IMR-90 (cell line): ENCODE results near the gene PHPT1. TPM values are rescaled to one million over a fixed set of nuclear protein-coding genes. Genes with fewer than 3 reads are reported as not detected.
"Not testable (repeated sequence)": the region's sequence is repeated elsewhere in the genome, so short reads cannot be mapped to it uniquely, and the experiment has no call there.

ENCODE experiments used
- ATAC-seq: fragments of 200-7000 bp; cut with Tn5 transposase; 2 replicates; pipeline ENCODE4 v1.9.1; 2020; ENCODE audit warnings: low read depth, mild to moderate bottlenecking, moderate library complexity
- BruUV-seq: library from RNA; stranded (reverse); fragments of 400-500 nt; replicated peaks from 2 replicates; lab custom pipeline; 2021; lab: Mats Ljungman, UMichigan
- CTCF ChIA-PET: fragments of 300-600 bp; formaldehyde crosslinking; extraction: SDS; loops from one replicate; lab custom pipeline; 2021; ENCODE audit warnings: antibody characterized with exemption; lab: Yijun Ruan, JAX
- POLR2A ChIA-PET: fragments of 300-600 bp; sonication (Branson Sonifier 250); formaldehyde crosslinking; loops from one replicate; lab custom pipeline; 2022; ENCODE audit warnings: antibody characterized with exemption; ENCODE audit not compliant: unreplicated experiment; lab: Charles Lee
- DNase-seq: peaks from one replicate; pipeline ENCODE4 v3.0.0; 2013
- H2AFZ ChIP-seq: replicated peaks from 2 replicates; pipeline ENCODE3; 2013; ENCODE audit warnings: low read length, mild to moderate bottlenecking; ENCODE audit not compliant: poor library complexity
- H2AK5ac ChIP-seq: 2 replicates; pipeline ENCODE4 v1.6.1; 2013; ENCODE audit warnings: low read depth, low read length, inconsistent platforms
- H2AK9ac ChIP-seq: replicated peaks from 2 replicates; pipeline ENCODE3; 2013; ENCODE audit warnings: mild to moderate bottlenecking, low read depth, low read length, moderate library complexity; ENCODE audit not compliant: poor library complexity
- H2BK120ac ChIP-seq: 2 replicates; pipeline ENCODE4 v1.6.1; 2013; ENCODE audit warnings: low read depth, low read length, inconsistent platforms
- H2BK15ac ChIP-seq: 3 replicates; pipeline ENCODE4 v1.6.1; 2013; ENCODE audit warnings: low read depth, low read length, inconsistent platforms
- H2BK20ac ChIP-seq: 2 replicates; pipeline ENCODE4 v1.6.1; 2013; ENCODE audit warnings: low read depth, mild to moderate bottlenecking, inconsistent platforms, low read length, moderate library complexity
- H2BK5ac ChIP-seq: 2 replicates; pipeline ENCODE4 v1.6.1; 2013; ENCODE audit warnings: mild to moderate bottlenecking, low read depth, low read length, inconsistent platforms; ENCODE audit not compliant: poor library complexity, severe bottlenecking
- H3K14ac ChIP-seq: replicated peaks from 2 replicates; pipeline ENCODE4 v1.6.1; 2013; ENCODE audit warnings: low read depth, low read length, inconsistent platforms
- H3K18ac ChIP-seq: 2 replicates; pipeline ENCODE4 v1.6.1; 2013; ENCODE audit warnings: low read depth, low read length, control low read depth
- H3K23ac ChIP-seq: 2 replicates; pipeline ENCODE4 v1.6.1; 2013; ENCODE audit warnings: low read depth, low read length, inconsistent platforms
- H3K27ac ChIP-seq: 2 replicates; pipeline ENCODE4 v1.5.1; 2013; ENCODE audit warnings: mild to moderate bottlenecking, control low read depth, low read length; ENCODE audit not compliant: insufficient read depth
- H3K27me3 ChIP-seq: 2 replicates; pipeline ENCODE4 v1.6.1; 2013; ENCODE audit warnings: low read length; ENCODE audit not compliant: control insufficient read depth, insufficient read depth
- H3K36me3 ChIP-seq: 2 replicates; pipeline ENCODE4 v1.6.1; 2013; ENCODE audit warnings: low read length, mixed read lengths; ENCODE audit not compliant: control insufficient read depth, insufficient read depth
- H3K4ac ChIP-seq: 2 replicates; pipeline ENCODE4 v1.6.1; 2013; ENCODE audit warnings: low read depth, low read length, inconsistent platforms
- H3K4me1 ChIP-seq: 2 replicates; pipeline ENCODE4 v1.6.1; 2013; ENCODE audit warnings: low read length, mixed read lengths; ENCODE audit not compliant: control insufficient read depth, insufficient read depth
- H3K4me2 ChIP-seq: 2 replicates; pipeline ENCODE4 v1.6.1; 2013; ENCODE audit warnings: low read depth, mild to moderate bottlenecking, control low read depth, low read length, moderate library complexity
- H3K4me3 ChIP-seq: 2 replicates; pipeline ENCODE4 v1.5.1; 2013; ENCODE audit warnings: low read depth, mild to moderate bottlenecking, control low read depth, low read length, moderate library complexity; ENCODE audit not compliant: insufficient read depth
- H3K56ac ChIP-seq: 2 replicates; pipeline ENCODE4 v1.6.1; 2013; ENCODE audit warnings: low read length, inconsistent platforms; ENCODE audit not compliant: insufficient read depth; ENCODE audit errors: extremely low read depth
- H3K79me1 ChIP-seq, 2 experiments: 2 replicates each; pipeline ENCODE4 v1.6.1; 2013; ENCODE audit warnings: low read length in 2 of 2, inconsistent platforms in 1 of 2, low read depth in 1 of 2
- H3K9ac ChIP-seq: 2 replicates; pipeline ENCODE4 v1.6.1; 2013; ENCODE audit warnings: low read depth, low read length, control low read depth
- H3K9me1 ChIP-seq: 2 replicates; pipeline ENCODE4 v1.6.1; 2013; ENCODE audit warnings: low read length, inconsistent platforms; ENCODE audit not compliant: insufficient read depth
- H3K9me3 ChIP-seq: 2 replicates; pipeline ENCODE4 v1.6.1; 2013; ENCODE audit warnings: low read length; ENCODE audit not compliant: control insufficient read depth, insufficient read depth
- H4K20me1 ChIP-seq: 2 replicates; pipeline ENCODE4 v1.6.1; 2013; ENCODE audit warnings: low read length, inconsistent platforms; ENCODE audit not compliant: insufficient read depth
- H4K5ac ChIP-seq: 2 replicates; pipeline ENCODE4 v1.6.1; 2013; ENCODE audit warnings: mild to moderate bottlenecking, low read depth, low read length, control low read depth
- H4K8ac ChIP-seq, 2 experiments: 2 replicates each; pipeline ENCODE4 v1.6.1; 2013; ENCODE audit warnings: low read depth in 2 of 2, low read length in 2 of 2, control low read depth in 1 of 2, inconsistent platforms in 1 of 2
- H4K91ac ChIP-seq: 2 replicates; pipeline ENCODE4 v1.6.1; 2013; ENCODE audit warnings: low read depth, low read length, inconsistent platforms; ENCODE audit not compliant: insufficient read depth
- WGBS, 2 experiments: methylation state at CpG; one replicate each; pipeline versions ENCODE4 v1.1.5 to v1.1.7; 2013; ENCODE audit warnings: missing lambda C conversion rate in 2 of 2; ENCODE audit not compliant: insufficient read length in 1 of 2; ENCODE audit errors: extremely low coverage in 2 of 2; 5-methylcytosine and 5-hydroxymethylcytosine counted together
- dilution Hi-C: fragments of 300-500 bp; cut with HindIII; formaldehyde crosslinking; loops from one replicate; pipeline ENCODE4 v1.14.3; 2018; ENCODE audit warnings: low sequenced_read_pairs; ENCODE audit not compliant: unreplicated experiment
- in situ Hi-C: fragments of 300-500 bp; cut with MboI; formaldehyde crosslinking; loops from 3 replicates; pipeline ENCODE4 v1.14.3; 2019; ENCODE audit warnings: low sequenced_read_pairs, inconsistent platforms, mixed read lengths
- intact Hi-C: fragments of 100-400 bp; cut with micrococcal nuclease; formaldehyde crosslinking; loops from 2 replicates; pipeline ENCODE4 v1.10.0; 2022
- polyA plus RNA-seq, 3 experiments: library from polyadenylated mRNA; depleted of rRNA; stranded (reverse); fragments of >200 nt; gene quantifications; 2 replicates each; pipeline ENCODE4 v1.2.3, GENCODE V29; 2012; ENCODE audit warnings: low replicate concordance in 1 of 3
- total RNA-seq: library from RNA; depleted of rRNA; stranded (reverse); fragments of >200 nt; gene quantifications from 2 replicates; pipeline ENCODE4 v1.2.3, GENCODE V29; 2012

Gene PHPT1
- total and polyA plus RNA-seq, 2 of the 4 experiments (the other 2 are of a cell fraction), result 79.8 to 214 TPM

- H3K9me3 ChIP-seq, POLR2A ChIA-PET, H2AK5ac ChIP-seq, H2AFZ ChIP-seq, H3K23ac ChIP-seq, H3K14ac ChIP-seq, H2BK15ac ChIP-seq, BruUV-seq, H3K4ac ChIP-seq, H2BK120ac ChIP-seq, H3K27ac ChIP-seq, H3K9ac ChIP-seq, H4K5ac ChIP-seq, intact Hi-C loops, H2AK9ac ChIP-seq, H2BK5ac ChIP-seq, H4K91ac ChIP-seq, H3K36me3 ChIP-seq, H3K56ac ChIP-seq, H4K20me1 ChIP-seq, H3K27me3 ChIP-seq, H4K8ac ChIP-seq, CTCF ChIA-PET, H3K4me3 ChIP-seq, in situ Hi-C loops, H2BK20ac ChIP-seq, DNase-seq, H3K9me1 ChIP-seq, H3K4me2 ChIP-seq, H3K18ac ChIP-seq, dilution Hi-C loops, H3K4me1 ChIP-seq, ATAC-seq: not testable (repeated sequence)
- peaks cover 7 to 23% of the 10 kb centered on the region in 2 experiments for H3K79me1 ChIP-seq
- no CpG with 5 or more reads among the region's 2 CpGs for WGBS, 2 experiments
Measured at GRCh38 chr9:136869611-136870010, 20.4 kb downstream of the PHPT1 start.
